Stimulated activated naive CD4-positive, alpha-beta T cell (primary cell): ENCODE data around the gene EVL.
A peak's percentile ranks its signal among the peaks of the same experiment; 100 is the strongest.

Experiments
- DNase-seq, 6 experiments: peaks; one replicate each; lab custom pipeline; 2025; lab: John Stamatoyannopoulos, UW

Gene EVL

GRCh38 chr14:100065942-100066574 lies 836 bp downstream of the EVL start:
- DNase-seq: peak; percentile 51 to 81 (median 73)

DNA sequence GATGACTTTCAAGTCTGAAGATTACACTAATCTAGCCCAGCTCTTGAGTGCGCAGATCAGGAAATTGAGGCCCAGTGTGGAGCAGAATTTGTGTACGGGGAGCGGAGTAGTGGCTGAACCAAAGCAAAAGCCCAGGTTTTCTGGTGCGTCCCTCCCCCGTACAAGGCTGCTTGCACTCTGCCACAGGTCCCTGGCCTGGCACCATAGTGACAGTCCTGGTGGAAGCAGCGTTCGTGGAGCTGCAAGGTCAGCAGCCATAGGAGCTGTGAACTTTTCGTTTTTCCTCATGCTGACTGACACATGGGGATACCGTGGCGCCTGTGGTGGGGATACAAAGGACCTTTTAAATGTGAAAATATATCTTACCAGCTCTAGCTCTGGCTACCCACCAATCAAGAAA lies 1.7 kb downstream of the EVL start:
- DNase-seq: peak in 1 of 6 experiments; percentile 24

DNA sequence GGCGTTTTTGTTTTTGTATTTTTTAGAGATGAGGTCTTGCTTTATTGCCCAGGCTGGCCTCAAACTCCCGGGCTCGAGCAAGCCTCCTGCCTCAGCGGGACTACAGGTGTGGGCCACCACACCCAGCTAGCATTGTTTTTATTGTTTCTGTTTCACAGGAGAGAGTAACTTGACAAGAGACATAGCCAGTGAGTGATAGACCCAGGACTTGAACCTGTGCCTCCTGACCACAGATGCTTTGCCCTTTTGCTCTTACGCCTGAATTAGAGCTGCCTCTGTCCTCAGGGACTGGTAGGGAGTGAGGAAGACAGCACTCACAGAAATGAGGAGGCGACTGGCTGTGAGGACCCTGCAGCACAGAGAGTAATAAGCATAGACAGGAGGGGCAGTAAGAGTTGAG lies 2.3 kb downstream of the EVL start:
- DNase-seq: no peak

GRCh38 chr14:100067971-100068959 lies 3.0 kb downstream of the EVL start:
- peak; percentile 75 to 90 (median 86) for DNase-seq

DNA sequence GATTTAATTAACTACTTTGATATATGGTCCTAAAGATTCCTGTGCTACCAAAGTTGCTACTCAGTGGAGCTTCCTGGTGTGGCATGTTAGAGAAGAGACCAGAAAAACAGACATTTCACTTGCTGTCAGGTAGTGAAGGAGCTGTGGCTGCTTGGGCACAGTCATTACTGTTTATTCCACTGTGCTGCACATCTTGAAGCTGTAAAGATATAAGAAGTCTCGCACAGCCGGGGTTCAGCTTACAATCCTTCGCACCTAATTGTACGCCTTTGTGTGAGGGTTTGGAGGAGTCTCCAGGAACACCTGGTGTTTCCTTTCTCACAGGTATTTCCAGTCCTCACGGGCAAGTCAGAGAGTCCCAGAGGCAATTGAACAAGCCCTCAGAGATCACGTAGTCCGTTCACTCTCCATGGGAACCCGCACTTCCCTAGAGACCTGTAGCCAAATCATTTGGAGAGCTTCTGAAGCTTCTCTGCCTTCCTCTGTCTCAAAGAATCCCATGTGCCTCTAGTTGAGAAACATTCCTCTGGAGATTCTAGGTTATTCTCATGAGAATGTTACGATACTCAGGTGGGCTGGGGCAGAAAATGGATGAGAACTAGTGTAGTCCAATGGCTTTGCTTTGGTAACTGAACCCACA lies 4.1 kb downstream of the EVL start:
- no peak for DNase-seq

- peak; percentile 46 to 74 (median 62) for DNase-seq
Measured at GRCh38 chr14:100070310-100070709, 5.1 kb downstream of the EVL start.

DNA sequence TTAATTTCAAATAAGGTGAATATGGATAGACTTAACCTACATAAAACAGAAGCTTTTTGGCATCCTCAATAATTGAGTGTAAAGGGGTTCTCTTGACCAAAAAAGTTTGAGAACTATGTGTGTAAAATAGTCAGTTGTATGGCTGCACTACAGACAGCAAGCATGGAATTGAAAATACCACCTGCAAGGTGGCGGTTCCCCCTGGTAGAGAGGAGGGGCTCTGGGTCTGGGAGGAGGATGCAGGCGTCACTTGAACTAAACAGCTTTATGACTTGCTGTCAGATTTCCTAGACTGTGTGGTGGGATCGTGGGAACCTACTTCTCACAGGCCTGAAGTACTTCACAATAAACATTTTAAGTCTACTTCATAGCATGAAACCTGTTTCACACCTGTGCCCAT lies 6.3 kb downstream of the EVL start:
- peak in 3 of 6 experiments; percentile 28 to 51 (median 30) for DNase-seq

DNA sequence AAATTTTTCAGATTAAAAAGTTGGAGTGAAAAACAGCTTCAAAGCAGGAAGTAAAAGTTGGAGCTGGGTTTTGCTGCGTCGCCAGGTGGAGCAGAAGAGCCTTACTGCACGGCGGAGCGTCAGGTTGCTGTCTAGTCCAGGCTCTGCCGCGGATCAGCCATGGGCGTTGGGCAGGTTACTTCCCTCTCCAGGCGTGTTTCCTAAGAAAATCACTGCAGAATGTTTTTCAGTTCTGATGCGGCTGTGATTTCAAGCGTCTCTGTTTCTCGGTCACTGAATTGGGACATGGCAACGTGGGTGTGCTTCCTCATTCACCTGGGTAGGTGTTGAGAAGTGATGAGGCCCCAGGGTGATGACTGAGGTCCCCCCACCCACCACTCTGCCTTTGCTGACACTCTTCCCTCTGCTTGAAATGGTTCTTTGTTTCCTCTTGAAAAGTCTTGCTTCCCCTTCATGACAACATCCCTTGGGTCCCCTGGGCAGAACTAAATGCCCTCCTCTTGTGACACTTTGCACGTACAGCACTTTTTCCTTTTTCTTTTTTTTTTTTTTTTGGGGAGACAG lies 7.6 kb downstream of the EVL start:
- peak; percentile 51 to 72 (median 62) for DNase-seq

DNA sequence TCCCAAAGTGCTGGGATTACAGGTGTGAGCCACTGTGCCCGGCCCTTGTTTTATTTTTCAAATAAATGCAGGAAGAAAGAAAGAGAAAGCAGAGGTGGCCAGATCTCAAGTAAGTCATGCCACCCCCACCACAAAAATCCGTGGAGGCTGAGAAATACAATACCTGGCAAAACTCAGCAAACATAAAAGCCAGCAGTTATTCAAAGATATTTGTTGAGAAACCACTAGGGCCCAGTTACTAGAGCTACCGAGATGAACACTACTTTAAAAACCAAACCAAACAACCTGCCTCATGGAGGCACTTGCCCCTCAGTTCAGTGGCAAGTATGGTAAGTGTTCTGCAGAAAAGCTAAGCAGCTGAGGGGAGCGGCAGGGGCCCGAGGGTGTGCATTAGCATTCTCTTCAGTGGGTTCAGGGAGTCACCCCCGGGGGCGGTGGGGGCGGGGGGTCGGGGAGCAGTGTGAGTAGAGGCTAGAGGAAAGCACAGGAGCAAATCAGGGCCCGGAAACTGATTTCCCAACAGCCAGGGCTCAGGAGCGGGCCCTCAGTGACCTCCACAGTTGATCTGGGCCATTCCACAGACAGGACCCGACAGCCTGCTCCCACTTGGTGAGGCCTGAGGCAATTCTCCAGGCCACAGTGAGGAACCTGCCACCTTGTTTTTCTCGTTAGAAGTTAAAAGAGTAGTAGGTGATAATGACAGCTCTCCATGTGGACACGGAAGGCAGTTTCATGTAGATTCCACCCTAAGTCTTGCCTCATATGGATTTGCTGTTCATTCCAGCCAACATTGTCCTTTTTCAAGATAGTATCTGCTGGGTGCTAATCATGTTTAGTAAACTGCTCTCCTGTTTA lies 8.6 kb downstream of the EVL start:
- peak in 1 of 6 experiments; percentile 33 for DNase-seq

- no peak for DNase-seq
Measured at GRCh38 chr14:100074431-100075100, 9.3 kb downstream of the EVL start.

GRCh38 chr14:100075681-100076080 lies 10.5 kb downstream of the EVL start:
- DNase-seq: no peak

DNA sequence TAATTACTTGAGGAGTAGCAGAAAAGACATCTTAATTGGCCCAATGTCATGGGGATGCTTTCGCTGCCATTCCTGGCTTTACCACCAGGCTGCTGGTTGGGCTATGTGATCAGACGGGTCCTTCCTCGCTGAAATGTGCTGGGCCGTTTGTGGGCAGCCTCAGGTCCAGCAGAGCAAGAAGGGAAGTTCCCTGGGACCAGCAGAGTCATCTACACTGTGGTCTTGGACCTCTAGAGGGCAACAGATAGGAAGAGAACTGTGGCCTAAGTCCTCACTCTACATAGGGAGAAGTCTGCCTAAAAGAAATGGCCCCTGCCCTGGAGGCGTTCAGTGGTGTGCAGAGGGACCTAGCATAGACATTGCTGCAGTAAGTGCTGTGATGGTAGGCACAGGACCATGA lies 10.9 kb downstream of the EVL start:
- peak in 3 of 6 experiments; percentile 35 to 41 (median 38) for DNase-seq

- DNase-seq: no peak
Measured at GRCh38 chr14:100076606-100077005, 11.4 kb downstream of the EVL start.

- no peak for DNase-seq
Measured at GRCh38 chr14:100077441-100077840, 12.2 kb downstream of the EVL start.

DNA sequence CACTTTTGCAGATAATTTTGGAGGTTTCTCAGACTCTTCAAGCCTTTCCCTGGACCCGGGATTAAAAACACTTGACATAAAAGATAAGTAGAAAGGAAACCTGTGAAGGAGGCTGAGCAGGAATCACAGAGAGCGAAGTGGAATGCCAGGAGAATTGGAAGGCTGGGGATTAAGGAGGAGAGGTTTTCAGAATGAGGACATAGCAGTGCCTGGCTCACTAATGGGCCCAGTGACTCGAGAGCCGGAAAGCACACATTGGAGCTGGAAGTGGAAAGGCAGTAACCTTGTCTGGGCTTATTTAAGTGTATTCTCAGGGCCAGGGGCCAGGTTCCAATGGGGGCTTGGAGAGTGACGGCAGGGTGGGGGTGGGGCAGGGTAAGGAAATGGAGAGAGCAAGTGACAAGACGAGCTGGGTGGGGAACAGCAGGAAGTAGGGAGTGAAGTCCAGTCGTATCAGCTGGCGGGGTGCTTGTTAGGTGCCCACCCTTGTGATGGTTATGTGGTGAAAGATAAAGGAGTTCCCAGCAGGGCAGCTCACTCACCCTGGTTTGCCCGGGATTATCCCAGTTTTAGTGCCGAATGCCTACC lies 13.1 kb downstream of the EVL start:
- peak in 1 of 6 experiments; percentile 28 for DNase-seq

DNA sequence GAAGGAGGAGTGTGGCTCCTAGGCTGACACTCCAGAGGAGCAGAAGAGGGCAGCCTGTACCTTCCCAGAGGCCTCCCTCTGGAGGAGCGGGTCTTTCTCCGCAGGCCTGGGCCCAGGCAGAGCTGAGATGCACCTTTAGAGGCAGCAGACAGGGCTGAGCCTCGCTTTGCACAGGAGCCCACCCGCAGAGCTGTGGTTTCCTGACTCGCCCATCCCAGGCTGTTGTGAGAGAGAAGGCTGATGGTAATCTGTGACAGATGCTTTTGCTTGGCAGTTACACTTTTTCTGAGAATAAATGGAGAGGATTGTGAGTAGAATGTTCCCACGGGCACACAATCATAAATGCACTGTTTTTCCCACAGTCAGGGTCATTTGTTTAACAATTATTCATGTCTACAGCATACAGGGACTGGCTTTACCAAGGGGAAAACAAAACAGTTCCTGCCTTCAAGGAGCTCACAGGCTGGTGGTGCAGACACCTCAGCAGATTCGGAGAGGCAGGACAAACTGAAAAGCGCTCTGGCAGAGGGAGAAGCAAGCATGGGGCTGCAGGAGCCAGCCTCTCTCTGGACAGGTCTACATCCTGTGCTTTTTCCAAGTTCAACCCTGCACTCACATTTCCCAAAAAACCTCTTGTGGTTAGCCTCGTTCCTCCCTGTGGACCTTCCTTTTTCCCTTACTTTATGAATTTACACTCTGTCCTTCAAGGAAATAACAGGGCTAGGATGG lies 13.9 kb downstream of the EVL start:
- DNase-seq: peak; percentile 77 to 88 (median 85)

DNA sequence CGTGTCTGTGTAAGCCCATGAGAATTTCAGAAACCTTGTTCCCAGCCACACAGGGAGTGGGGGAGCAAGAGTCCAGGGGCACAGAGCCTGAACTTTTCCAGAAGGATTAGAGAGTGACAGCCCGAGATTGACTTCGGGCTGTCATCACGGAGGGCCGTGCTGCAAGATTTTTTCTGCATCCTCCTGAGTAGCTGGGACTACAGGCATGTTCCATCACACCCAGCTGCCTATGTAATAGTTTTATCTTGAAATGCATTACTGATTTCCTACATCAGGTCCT lies 14.4 kb downstream of the EVL start:
- DNase-seq: no peak

DNA sequence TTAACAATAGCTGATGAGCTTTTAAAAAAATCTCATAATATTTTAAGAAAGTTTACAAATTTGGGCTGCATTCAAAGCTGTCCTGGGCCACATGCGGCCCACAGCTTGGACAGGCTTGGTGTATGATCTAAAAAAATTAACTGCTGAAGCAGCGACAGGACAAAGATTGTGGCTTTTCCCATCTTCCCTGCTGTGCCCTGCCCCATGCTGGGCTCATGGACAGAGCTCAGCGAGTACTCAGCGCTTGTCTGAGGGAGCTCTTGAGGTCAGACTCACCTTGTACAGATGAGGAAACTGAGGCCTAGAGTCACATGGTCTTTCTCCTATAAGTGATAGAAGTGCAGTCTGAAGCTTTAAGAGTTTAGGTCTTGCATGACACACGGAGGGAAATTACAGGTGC lies 15.0 kb downstream of the EVL start:
- DNase-seq: no peak

DNA sequence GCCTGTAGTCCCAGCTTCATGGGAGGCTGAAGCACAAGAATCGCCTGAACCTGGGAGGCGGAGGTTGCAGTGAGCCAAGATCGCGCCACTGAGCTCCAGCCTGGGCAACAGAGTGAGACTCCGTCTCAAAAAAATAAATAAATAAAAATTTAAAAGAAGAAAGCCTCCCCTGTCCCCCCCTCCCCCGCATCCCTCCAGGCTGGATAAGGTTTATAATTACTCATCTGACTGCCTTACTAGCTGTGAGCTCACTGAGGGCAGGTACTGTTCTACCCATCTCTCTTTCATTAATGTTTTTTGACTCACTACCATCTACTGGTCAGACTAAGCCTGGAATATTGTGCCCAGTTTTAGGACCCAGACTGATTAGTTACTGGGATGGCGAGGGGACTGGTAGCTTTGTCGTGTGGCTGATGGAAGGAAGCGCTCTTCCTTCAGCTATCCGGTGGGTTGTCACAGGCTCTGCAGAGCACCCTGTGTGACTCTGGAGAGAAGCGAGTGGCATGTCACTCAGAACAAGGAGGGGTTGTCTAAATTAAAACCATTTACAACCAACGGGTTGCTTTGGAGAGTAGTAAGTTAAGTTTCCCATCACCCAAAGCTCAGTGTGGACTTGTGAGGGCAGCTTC lies 16.9 kb downstream of the EVL start:
- peak in 4 of 6 experiments; percentile 19 to 52 (median 30) for DNase-seq
